PC-3 (cell line): Measurements from ENCODE around the gene CCDC93.

Experiments
- CTCF ChIP-seq: fragments of 300-600 bp; sonication (generic); conservative IDR thresholded peaks from 2 replicates; pipeline ENCODE4 v1.5.1; 2017; ENCODE audit warnings: antibody characterized with exemption, low read depth, mild to moderate bottlenecking, low read length
- EZH2 ChIP-seq: fragments of 300-600 bp; sonication (generic); IDR thresholded peaks from one replicate; pipeline ENCODE4 v1.6.1; 2017; ENCODE audit warnings: antibody characterized with exemption, mild to moderate bottlenecking, low read length; ENCODE audit not compliant: unreplicated experiment
- EZH2phosphoT487 ChIP-seq: fragments of 300-600 bp; sonication (generic); IDR thresholded peaks from 2 replicates; pipeline ENCODE4 v1.6.1; 2018; ENCODE audit warnings: mild to moderate bottlenecking, antibody characterized with exemption, low read length, borderline replicate concordance

GRCh38 chr2:117972476-117973123, 41.3 kb downstream of the CCDC93 start:
- no peak for TF ChIP-seq CTCF
- no peak for TF ChIP-seq EZH2
- no peak for TF ChIP-seq EZH2phosphoT487
